NT2/D1 (cell line): ENCODE results near the gene PPDPF.

ENCODE experiments used
- SUZ12 ChIP-seq: IDR thresholded peaks from 2 replicates; pipeline ENCODE4 v1.6.1; 2011; ENCODE audit not compliant: insufficient read length, insufficient read depth; ENCODE audit errors: extremely low read depth
- YY1 ChIP-seq: IDR thresholded peaks from 2 replicates; pipeline ENCODE4 v1.6.1; 2011; ENCODE audit not compliant: insufficient read length, insufficient read depth
- ZNF274 ChIP-seq: IDR thresholded peaks from 2 replicates; pipeline ENCODE4 v1.6.1; 2011; ENCODE audit warnings: mild to moderate bottlenecking, low read depth, low read length

GRCh38 chr20:63497138-63497945, 23.2 kb upstream of the PPDPF start:
- no peak for TF ChIP-seq ZNF274
- no peak for TF ChIP-seq YY1
- no peak for TF ChIP-seq SUZ12
